ENCODE data around the gene LRRC4C. TPM values are rescaled to one million over a fixed set of nuclear protein-coding genes. Genes with fewer than 3 reads are reported as not detected.

LRRC4C gene
- total and polyA plus RNA-seq, 11 donors = 0.08 to 1.2 (median 0.48) TPM; not detected in 1

- 44 to 87% (median 72%) methylated on average over 2 of the region's 2 CpGs for WGBS, 4 donors
- ATAC-seq (no peak), DNase-seq (no peak)
- no peaks in the 10 kb centered on the region for H3K9me3 ChIP-seq
- intact Hi-C loops (cut with DNase I) = no loop called here
- H3K36me3 ChIP-seq = no peaks in the 10 kb centered on the region
- H3K4me3 ChIP-seq = no peak overlapping the region
- no peaks in the 10 kb centered on the region for H3K27me3 ChIP-seq
- H3K27ac ChIP-seq = no peak overlapping the region
- TF ChIP-seq CTCF (IDR thresholded peaks at IDR 0.05) = no peak
- TF ChIP-seq POLR2A (IDR thresholded peaks at IDR 0.05) = no peak
- no peaks in the 10 kb centered on the region for H3K4me1 ChIP-seq
Observed at GRCh38 chr11:41133023-41133422, 326.4 kb downstream of the LRRC4C start.

- no peak for TF ChIP-seq CTCF (IDR thresholded peaks at IDR 0.05)
- TF ChIP-seq POLR2A (IDR thresholded peaks at IDR 0.05) = no peak
- Histone ChIP-seq H3K4me1 (no peaks in the 10 kb centered on the region), H3K9me3 (no peaks in the 10 kb centered on the region), H3K4me3 (no peak overlapping the region), H3K36me3 (no peaks in the 10 kb centered on the region), H3K27ac (no peak overlapping the region), H3K27me3 (no peaks in the 10 kb centered on the region)
- ATAC-seq = no peak
- DNase-seq = no peak
- intact Hi-C loops (cut with DNase I) = no loop called here
Observed at GRCh38 chr11:41121600-41121999, 337.9 kb downstream of the LRRC4C start.

- H3K36me3 ChIP-seq = no peaks in the 10 kb centered on the region
- H3K4me3 ChIP-seq = no peak overlapping the region
- no peak for DNase-seq
- no peaks in the 10 kb centered on the region for H3K4me1 ChIP-seq
- ATAC-seq = no peak
- H3K9me3 ChIP-seq = no peaks in the 10 kb centered on the region
- no peaks in the 10 kb centered on the region for H3K27me3 ChIP-seq
- no peak for TF ChIP-seq POLR2A (IDR thresholded peaks at IDR 0.05)
- no peak for TF ChIP-seq CTCF (IDR thresholded peaks at IDR 0.05)
- no peak overlapping the region for H3K27ac ChIP-seq
- WGBS, 4 donors = 67 to 71% (median 69%) methylated on average over 2 of the region's 2 CpGs
- intact Hi-C loops (cut with DNase I) = no loop called here
Observed at GRCh38 chr11:41119484-41119883, 340.0 kb downstream of the LRRC4C start.

- ATAC-seq (no peak), DNase-seq (no peak)
- no peak for TF ChIP-seq POLR2A (IDR thresholded peaks at IDR 0.05)
- no peak for TF ChIP-seq CTCF (IDR thresholded peaks at IDR 0.05)
- WGBS, 4 donors = 47 to 62% (median 48%) methylated on average over 2 of the region's 2 CpGs
- Histone ChIP-seq H3K27ac (no peak overlapping the region), H3K4me3 (no peak overlapping the region), H3K4me1 (no peaks in the 10 kb centered on the region), H3K27me3 (no peaks in the 10 kb centered on the region), H3K36me3 (no peaks in the 10 kb centered on the region), H3K9me3 (no peaks in the 10 kb centered on the region)
- intact Hi-C loops (cut with DNase I) = no loop called here
Observed at GRCh38 chr11:41118521-41118920, 340.9 kb downstream of the LRRC4C start.

Measured in heart left ventricle (tissue), 16 donors.